D721Med (cell line): ENCODE results near the gene CD82.
"Not testable (repeated sequence)": the region's sequence is repeated elsewhere in the genome, so short reads cannot be mapped to it uniquely, and the experiment has no call there.

Source experiments
- DNase-seq: peaks from one replicate; pipeline ENCODE4 v3.0.0; 2011; ENCODE audit warnings: low spot score; ENCODE audit not compliant: insufficient read length
- FAIRE-seq: peaks from 2 replicates; lab custom pipeline; 2011; peaks lifted over from hg19 to GRCh38; lab: Jason Lieb, UNC
- TF ChIP-seq, protein P1 (sequence below): IDR thresholded peaks from 2 replicates; pipeline ENCODE4 v1.5.1; 2012; ENCODE audit warnings: mild to moderate bottlenecking, control low read depth; ENCODE audit not compliant: insufficient read depth; ENCODE audit errors: missing control alignments

Gene CD82

GRCh38 chr11:44637487-44637886 is 72.0 kb downstream of the CD82 start:
- DNase-seq (no peak), FAIRE-seq (no peak)
- TF ChIP-seq, protein P1, sequence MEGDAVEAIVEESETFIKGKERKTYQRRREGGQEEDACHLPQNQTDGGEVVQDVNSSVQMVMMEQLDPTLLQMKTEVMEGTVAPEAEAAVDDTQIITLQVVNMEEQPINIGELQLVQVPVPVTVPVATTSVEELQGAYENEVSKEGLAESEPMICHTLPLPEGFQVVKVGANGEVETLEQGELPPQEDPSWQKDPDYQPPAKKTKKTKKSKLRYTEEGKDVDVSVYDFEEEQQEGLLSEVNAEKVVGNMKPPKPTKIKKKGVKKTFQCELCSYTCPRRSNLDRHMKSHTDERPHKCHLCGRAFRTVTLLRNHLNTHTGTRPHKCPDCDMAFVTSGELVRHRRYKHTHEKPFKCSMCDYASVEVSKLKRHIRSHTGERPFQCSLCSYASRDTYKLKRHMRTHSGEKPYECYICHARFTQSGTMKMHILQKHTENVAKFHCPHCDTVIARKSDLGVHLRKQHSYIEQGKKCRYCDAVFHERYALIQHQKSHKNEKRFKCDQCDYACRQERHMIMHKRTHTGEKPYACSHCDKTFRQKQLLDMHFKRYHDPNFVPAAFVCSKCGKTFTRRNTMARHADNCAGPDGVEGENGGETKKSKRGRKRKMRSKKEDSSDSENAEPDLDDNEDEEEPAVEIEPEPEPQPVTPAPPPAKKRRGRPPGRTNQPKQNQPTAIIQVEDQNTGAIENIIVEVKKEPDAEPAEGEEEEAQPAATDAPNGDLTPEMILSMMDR = no peak

GRCh38 chr11:44638032-44638431 is 72.6 kb downstream of the CD82 start:
- FAIRE-seq (no peak), DNase-seq (no peak)
- TF ChIP-seq, protein P1 = no peak

GRCh38 chr11:44643217-44643616 is 77.8 kb downstream of the CD82 start:
- FAIRE-seq = no peak
- no peak for DNase-seq
- TF ChIP-seq, protein P1 = no peak

GRCh38 chr11:44645827-44646226 is 80.4 kb downstream of the CD82 start:
- DNase-seq (no peak), FAIRE-seq (no peak)
- TF ChIP-seq, protein P1 = no peak

GRCh38 chr11:44647255-44647955 is 81.9 kb downstream of the CD82 start:
- DNase-seq, FAIRE-seq: not testable (repeated sequence)

DNA sequence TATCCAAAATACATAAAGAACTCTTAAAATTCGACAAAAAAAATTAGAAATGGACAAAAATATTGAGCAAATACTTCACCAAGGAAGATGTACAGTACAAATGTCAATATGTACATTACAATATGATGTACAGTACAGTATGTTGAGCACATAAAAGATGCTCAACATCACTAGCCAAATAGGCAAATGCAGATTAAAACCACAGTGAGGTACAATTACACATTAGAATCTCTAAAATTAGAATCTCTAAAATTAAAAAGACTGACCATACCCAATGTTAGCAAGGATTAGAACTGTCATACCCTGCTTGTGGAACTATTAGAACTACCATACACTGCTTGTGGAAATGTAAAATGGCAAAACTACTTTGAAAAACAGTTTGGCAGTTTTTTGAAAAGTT is 82.6 kb downstream of the CD82 start:
- TF ChIP-seq, protein P1 = no peak
- no peak for FAIRE-seq

DNA sequence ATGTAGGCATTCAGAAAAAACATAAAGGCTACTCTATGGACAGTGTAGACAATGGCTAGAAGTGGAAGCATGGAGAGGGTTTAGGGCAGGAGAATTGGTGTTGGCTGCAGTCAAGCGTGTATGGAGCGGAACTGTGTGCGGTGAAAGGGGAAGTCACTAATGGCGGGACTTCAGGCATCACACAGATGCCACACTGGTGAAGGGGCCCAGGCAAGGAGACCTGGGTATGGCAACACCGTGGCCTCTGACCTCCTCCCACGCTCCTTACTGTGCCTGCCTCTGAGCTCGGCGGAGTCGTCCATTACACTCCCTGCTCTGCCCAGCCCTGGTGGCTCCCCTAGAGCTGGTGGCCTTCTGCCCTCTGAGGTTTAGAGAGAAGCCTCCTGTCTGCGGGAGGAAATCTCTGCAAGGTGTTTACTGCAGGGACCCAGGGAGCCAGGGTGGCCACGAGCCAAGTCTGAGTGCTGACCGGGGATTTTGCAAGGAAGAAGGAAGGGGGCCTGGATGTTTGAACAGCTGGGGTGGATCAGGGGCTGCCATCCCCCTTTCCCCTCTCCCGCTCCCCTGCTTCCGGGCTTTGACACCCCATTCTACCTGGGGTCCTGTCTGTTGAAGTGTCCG is 86.2 kb downstream of the CD82 start:
- FAIRE-seq = no peak
- TF ChIP-seq, protein P1 = no peak
- no peak for DNase-seq

More for the DNA sequence above, 82.6 kb downstream of the CD82 start:
- no peak for DNase-seq
